GM23248 (cell line): ENCODE data around the gene EXOC6.

ENCODE experiments used
- EZH2 ChIP-seq: fragments of 200-600 bp; sonication (generic); IDR thresholded peaks from 2 replicates; pipeline ENCODE4 v1.6.1; 2018; ENCODE audit warnings: antibody characterized with exemption, mild to moderate bottlenecking; ENCODE audit not compliant: insufficient read depth, poor library complexity, severe bottlenecking
- EZH2phosphoT487 ChIP-seq: fragments of 200-600 bp; sonication (generic); IDR thresholded peaks from 2 replicates; pipeline ENCODE4 v1.6.1; 2018; ENCODE audit warnings: antibody characterized with exemption, moderate library complexity, mild to moderate bottlenecking, low read depth; ENCODE audit not compliant: insufficient read depth

DNA sequence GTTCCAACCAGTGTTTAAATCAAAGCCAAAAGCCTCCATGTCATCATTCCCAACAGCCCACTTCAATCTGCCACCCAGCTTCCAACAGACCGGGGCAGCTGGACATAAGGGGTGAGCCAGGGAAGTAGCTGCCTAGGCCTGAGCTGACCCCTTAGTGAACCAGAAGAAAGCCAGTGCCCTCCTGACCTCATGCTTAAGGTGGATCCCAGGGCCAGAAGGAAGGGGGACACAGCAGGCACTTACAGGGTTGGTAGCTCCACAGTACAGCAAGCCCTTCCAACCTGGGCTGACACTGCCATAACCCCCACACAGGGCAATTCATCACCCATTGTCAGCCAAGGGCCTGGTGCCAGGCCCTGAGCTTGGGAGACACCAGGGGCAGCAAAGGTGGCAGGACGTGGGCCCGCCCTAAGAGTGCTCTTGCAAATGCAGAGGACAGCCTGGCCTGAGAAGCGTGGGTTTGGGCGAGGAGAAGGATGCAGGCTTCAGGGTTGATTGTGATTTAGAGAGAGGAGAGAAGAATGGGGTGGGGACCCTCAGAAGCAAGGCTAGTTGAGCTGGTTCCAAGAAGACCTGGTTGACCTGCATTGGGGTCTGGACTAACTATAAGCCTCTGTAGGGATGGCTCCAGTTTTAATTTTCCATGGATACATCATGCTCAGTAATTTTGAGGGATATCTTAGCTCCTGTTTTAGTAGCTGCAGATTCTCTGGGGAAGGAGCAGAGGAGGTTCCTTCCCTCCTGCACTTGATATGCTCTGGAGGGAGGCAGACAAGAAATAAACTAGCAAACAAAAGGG lies 222.3 kb downstream of the EXOC6 start:
- TF ChIP-seq EZH2 (no peak), EZH2phosphoT487 (no peak)
